Dermis blood vessel endothelial cell (primary cell): ENCODE data around the gene MCU. TPM values are rescaled to one million over a fixed set of nuclear protein-coding genes. Genes with fewer than 3 reads are reported as not detected.
"Not testable (repeated sequence)": the region's sequence is repeated elsewhere in the genome, so short reads cannot be mapped to it uniquely, and the experiment has no call there.

ENCODE experiments used
- DNase-seq: peaks from one replicate; pipeline ENCODE4 v3.0.0; 2010
- total RNA-seq: library from RNA; depleted of rRNA; stranded (reverse); fragments of >200 nt; gene quantifications from 2 replicates; pipeline ENCODE4 v1.2.3, GENCODE V29; 2014

The MCU gene
- total RNA-seq, 1 donor from 2014 or later = 49.7 TPM

DNA sequence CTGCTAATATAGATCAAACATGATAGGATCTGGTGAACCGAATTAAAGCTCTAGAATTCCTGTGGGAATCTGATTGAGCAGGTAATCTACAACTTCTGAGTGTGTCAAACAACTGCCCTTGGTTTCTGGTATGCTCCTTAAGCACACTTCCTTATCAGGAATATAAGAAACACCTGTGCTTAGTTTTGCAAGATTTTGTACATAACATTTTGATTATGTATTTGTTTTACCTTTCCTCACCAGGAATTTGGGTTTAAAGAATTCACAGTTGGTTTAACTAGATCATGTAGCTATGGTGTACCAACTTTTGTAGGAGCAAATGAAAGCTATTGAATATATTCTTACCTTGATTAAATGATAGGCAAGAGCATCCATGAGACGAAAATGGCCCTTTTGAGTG, 40.6 kb downstream of the MCU start:
- no peak for DNase-seq

DNA sequence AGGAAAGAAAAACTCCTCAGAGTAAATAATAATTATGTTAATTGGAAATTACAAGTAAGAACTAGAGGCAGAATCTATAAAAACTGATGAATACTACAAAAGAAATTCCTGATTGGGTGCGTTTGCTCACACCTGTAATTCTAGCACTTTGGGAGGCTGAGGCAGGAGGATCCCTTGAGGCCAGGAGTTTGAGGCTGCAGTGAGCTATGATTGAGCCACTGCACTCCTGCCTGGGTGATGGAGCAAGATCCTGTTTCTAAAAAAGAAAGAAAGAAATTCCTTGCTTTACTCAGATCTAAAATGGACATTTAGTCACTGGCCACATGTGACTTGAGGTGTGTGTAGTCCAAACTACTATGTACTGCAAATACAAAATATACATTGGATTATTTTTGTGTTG, 42.0 kb downstream of the MCU start:
- DNase-seq = no peak

DNA sequence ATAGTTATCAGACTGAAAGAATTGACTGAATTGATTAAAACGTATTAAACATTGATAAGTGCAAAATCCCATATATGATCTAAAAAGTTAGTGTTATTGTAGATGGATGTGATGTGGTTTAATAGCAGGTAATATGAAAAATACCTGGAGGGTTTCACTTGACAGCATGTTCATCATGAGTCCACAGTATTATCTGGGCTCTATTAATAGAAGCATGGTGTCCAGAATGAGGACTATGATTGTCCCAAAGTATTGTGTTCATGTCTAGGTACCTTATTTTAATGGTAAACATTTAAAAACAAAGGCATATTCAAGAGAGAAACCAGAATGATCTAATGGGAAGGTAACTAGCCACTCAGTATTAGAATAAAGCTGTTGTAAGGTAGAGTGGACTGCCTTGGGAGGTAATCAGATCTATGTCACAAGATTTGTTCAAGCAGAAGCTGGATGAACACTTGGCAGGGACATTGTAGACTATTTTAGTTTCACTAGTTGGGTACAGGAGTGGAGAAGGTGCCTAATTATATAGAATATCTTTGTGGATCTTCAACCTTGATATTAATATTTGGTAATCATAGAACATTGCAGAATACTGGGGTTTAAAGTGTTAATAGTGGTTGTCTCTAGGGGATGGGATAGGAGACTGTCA, 43.5 kb downstream of the MCU start:
- DNase-seq = peak; percentile 9

DNA sequence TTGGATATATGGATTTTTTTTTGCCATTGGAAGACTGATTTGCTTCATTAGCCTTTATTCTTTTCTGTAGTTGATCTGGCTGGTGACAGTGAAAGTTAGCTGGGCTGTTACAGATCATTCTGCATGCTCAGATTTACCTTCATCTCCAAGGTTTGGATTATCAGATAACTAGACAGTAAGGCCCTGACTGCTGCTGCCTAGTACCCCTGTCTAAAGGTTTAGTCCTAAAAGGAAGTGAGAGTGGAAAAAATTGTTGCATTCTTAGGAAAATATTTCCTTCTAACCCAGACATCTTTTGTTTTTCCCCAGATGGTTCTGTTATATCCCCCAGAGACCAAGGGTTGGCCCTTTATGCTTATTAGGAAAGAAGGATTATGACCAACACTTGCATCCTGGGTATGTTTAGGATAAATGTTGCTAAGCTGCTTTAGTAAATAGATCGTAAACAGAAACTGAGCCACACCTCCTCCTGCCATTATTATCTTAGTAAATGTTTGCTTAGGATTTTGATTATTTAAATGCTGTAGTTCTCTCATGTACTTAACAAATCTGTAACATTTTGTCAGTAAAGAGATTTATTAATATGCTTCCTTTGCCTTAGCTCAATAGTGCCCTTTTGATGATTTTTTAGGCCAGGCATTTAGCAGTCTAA, 44.4 kb downstream of the MCU start:
- peak; percentile 95 for DNase-seq

DNA sequence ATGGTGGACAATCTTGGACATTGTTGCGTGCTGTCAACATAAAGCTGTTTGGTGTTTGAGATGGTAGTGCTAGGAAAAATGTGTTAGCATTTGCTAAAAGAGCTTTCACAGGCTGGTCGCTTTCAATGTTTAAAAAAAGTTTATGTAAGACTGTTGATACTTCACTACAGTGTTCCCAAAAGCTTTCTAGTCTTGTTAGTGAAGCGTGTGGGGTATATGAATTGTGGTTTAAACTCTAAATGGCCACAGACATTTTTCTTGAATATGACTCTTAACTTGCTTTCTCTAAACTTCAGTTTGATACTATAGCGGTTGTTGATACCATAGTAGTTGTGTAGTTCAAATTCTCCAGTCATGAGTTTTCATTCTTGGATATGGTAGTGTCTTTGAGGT, 44.9 kb downstream of the MCU start:
- no peak for DNase-seq

DNA sequence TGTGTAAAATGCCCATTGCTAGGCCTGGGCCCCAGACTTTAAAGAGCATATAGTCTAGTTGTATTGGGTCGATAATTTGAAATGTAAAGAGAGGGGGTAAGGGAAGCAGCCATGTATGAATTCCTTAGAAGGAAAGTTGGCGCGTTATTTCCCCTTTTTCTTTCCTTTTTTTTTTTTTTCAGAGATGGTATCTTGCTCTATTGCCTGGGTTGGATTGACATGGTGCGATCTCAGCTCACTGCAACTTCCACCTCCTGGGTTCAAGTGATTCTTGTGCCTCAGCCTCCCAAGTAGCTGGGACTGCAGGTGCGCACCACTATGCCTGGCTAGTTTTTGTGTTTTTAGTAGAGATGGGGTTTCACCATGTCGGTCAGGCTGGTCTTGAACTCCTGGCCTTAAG, 45.4 kb downstream of the MCU start:
- not testable (repeated sequence) for DNase-seq

DNA sequence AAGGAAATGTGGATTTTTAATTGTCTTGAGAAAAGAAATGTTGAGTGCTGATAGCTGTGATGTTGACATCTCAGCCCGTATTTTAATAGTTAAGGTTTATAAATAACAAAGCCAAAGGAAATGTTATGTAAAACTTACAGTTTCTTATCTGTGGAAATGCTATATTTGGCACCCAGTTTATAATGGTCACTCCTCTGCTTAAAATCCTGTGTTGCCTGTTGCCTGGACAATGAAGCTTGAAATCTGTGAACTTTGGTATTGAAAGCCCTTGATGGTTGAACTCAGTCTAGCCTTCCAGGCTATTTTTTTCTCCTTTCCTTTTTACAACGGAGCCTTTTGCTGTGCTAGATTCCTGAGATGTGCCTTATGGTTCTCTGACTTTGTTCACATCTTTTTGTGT, 46.5 kb downstream of the MCU start:
- DNase-seq = peak; percentile 70

DNA sequence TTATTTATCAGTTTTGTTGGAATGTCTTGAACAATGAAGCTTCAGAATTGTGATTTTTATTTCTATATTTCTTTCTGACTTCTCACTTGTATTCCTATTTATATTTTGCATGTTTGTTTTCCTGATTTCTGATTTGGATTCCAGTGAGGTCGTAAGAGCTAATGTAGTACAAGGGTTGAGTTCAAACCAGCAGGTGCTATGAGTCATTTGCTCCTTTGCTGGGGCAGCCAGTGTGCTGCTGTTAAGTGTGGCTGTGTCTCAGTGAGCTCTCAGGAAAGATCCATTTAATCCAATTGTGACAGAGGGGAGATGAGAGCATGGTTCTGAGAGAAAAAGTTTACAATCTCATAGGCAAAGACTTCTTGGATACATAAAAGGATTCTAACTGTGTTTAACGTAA, 48.6 kb downstream of the MCU start:
- DNase-seq = peak; percentile 92

DNA sequence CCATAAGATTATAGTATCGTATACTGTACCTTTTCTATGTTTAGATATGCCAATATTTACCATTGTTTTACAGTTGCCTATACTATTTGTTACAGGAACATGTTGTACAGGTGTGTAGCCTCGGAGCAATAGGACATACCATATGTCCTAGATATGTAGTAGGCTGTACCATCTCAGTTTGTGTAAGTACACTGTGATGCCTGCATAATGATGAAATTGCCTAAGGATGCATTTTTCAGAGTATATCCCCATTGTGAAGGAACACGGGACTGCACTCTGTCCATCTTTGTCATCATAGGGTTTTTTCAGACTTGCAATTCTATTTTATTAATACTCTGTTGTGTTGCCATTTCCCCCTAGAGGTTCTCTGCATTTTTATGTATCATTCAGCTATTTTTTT, 50.1 kb downstream of the MCU start:
- DNase-seq = no peak

DNA sequence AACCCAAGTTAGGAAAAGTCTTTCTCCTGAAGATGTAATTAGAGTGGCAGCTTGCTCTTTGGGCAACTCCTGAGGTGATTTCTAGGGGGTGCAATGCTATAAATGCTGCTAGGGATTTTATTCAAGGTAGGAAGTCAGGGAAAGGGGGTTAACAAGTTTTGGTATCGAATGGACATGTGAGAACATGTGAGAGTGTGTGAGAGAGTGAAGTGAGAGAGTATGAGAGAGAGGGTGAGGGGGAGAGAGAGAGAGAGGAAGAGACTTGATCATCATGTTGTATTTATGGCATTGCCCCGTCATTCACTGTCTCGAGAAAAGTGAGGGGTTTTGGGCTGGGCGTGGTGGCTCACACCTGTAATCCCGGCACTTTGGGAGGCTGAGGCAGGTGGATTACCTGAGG, 50.9 kb downstream of the MCU start:
- no peak for DNase-seq

DNA sequence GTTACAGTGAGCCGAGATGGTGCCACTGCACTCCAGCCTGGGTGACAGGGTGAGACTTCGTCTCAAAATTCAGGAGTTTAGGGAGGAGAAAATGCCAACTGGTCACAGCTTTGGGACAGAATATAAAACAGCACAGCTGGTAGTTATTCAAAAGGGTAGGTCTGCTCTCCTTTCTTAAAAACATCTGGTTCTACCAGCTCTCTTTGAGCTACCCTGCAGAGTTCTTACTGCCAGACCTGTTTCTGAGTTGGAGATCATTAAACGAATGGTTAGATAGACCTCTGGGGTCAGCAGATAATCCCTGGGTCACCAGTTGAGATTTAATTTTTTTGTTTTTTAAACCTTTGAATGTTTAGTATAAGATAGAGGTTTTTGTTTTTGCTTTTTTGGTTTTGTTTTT, 52.6 kb downstream of the MCU start:
- no peak for DNase-seq

DNA sequence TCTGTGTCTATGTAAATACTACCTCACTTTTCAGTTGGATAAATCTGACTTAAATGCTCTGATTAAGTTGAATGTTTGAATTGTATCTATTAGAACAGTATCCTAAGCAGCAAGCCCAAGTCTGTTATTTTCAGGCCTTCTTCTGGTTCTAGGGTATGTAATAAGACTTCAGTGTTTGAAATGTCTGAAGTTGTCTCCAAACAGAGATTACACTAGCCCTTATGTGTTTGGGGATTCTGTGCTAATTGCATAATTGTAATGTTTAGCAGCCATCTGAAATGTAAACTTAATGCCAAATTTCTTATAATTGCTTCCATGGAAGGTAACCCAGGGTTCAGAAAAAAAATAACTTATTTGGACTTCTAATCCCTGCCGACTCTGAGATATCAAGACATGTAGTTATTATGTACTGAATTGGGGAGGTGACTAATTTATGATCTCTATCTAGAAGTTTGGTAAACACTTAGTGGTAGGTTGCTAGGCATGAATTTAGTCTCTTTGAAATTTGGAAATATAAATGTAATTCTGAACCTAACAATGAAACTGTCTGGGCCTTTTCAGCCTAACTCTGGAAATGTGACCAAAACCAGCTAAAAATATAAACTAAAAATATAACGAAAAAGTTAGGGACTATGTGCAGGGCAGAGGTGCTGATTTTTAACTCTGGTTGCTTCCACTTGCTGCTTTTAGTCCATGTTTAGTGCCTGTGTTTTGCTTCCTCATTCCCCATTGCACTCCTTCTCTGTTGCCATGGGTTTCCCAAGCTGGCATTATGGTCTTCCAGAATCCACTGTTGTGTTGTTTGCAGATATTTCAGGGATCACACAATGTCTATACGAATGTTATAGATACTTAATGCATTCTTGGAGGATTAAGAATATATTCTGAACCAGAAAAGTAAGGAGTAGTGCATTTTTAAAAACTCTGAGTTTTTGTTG, 54.8 kb downstream of the MCU start:
- DNase-seq = no peak

DNA sequence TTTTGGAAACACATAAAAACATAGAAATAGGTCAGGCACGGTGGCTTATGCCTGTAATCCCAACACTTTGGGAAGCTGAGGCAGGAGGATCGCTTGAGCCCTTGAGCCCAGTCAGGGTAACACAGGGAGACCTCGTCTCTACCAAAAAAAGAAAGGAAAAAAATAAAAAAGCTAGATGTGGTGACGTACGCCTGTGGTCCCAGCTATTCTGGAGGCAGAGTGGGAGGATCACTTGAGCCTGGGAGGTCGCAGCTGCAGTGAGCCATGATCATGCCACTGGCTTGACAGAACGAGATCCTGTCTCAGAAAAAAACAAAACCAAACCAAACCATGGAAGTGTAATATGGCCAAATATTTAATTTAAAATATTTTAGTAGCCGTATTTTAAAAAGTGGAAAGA, 55.6 kb downstream of the MCU start:
- no peak for DNase-seq

DNA sequence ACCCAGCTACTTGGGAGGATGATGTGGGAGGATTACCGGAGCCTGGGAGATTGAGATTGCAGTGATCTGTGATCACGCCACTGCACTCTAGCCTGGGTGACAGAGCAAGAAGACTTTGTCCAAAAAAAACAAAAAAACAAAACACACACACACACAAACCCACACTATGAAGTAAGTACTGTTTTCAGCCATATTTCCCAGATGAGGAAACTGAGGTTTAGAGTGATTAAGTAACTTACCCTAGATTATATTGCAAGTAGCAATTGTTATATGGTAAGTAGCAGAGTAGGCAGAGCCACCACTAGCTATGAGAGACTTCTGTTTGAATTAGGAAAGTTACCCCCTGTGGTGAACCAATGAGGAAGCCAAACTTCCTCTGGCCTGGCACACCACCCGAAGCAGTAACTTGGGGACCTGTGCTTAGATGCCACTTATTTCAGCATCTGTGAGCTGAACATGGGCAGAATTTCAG, 61.9 kb downstream of the MCU start:
- DNase-seq = no peak

DNA sequence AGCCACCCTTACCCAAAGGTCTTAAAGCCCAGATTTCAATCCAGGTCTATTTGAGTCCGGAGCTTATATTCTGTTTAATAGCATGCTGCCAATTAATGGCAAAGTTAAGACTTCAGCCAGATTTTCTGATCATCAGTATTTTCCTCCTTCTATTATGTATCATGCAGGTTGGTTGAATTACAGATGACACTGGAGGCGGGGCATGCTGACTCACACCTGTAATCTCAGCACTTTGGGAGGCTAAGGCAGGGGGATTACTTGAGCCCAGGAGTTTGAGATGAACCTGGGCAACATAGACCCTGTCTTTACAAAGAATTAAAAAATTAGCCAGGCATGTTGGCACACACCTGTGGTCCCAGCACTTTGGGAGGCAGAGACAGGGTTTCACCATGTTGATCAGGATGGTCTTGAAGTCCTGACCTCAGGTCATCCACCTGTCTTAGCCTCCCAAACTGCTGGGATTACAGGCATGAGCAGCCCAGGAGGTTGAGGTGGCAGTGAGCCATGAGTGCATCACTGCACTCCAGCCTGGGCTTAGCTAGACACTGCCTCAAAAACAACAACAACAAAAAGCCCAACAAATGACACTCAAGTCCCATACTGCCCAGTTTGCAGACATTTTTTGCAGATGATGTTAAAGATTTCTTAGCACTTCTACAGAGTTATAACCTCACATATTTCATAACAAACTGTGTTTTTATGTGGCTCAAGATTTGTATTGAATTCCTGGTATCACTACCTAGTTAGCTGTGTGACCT, 62.5 kb downstream of the MCU start:
- DNase-seq = no peak

DNA sequence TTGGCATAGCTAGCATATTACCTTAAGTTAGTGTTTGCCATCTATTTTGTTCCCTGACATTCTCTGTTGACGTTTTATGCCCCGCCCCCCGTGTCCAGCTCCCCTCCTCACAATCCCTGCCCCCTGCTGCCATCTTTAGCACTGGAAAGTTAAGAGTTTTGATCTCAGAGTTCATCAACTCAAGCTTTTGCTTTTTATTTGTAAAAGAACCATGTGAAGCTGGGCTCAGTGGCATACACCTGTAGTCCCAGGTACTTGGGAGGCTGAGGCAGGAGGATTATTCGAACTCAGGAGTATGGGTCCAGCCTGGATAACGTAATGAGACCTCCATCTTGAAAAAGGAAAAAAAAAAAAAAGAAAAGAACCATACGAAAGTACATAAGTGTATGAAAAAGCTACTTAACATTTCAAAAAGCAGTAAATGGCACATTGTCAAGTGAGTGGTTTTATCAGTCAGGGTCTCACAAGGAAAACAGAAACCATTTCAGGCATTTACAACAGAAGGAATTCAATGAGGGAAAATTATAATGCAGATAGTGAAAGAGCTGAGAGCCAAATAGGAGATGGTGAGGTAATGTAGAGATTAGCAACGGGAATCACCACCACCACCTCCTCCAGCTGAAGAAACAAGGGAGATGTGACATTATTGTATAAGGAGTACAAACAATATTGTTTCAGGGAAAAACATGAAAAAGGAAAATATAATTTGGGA, 64.9 kb downstream of the MCU start:
- peak; percentile 17 for DNase-seq

DNA sequence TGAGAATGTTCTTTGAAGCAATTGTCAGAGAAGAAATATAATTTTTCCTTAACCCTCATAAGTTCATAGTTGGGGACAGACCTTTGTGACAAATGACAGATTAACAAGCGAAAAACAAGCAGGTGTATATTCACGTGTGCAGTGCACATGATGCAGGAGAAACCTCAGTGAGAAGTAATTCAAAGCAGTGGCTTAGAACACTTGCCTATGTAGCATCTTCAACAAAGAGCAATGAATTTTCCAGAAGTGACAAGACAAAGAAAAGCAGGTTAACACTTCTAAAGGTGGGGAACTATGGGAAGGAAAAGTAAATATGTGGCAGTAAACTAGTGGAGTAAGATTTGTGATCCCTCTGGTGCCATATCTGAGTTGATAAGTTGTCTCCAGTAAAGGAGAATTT, 65.8 kb downstream of the MCU start:
- DNase-seq = no peak

DNA sequence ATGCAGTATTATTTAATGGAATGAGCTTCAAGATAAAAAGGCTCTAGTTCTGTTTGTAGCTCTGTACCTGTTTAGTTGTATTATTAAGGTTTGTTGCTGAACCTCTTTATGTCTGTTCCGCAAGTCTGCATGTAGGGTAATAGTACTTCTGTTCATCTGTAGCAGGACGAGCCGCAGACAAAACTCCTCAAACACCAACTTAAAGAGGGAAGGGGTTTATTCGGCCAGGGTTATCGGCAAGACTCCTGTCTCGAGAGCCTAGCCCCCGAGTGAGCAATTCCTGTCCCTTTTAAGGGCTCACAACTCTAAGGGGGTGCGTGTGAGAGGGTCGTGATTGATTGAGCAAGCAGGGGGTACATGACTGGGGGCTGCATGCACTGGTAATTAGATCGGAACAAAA, 67.0 kb downstream of the MCU start:
- DNase-seq = not testable (repeated sequence)

DNA sequence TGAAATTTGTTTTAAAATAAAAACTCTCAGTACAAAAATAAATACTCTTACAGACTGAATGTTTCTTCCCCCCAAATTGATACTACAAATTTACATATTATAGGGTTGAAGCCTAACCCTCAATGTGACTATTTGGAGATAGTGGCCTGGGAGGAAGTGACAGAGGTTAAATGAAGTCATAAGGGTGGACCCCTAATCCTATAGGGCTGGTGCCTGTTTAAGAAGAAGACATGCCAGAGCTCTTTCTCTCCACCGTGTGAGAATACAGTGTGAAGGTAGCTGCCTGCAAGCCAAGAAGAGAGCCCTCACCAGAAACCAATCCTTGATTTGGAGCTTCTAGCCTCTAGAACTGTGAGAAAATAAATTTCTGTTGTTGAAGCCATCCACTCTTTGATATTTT, 67.6 kb downstream of the MCU start:
- DNase-seq = no peak

DNA sequence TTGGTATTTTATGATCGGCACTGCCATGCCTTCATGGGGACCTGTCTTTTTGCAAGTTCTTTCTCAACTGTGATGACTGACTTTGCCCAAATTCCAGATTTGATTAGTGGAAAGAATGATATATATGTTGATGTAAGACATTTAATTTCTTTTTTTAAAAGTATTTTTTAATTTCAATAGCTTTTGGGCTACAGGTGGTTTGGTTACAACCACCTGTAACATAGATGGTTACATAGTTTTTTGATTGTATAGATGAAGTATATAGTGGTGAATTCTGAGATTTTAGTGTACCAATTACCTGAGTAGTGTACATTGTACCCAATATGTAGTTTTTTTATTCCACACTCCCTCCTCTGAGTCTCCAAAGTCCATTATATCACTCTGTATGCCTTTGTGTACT, 69.6 kb downstream of the MCU start:
- no peak for DNase-seq

DNA sequence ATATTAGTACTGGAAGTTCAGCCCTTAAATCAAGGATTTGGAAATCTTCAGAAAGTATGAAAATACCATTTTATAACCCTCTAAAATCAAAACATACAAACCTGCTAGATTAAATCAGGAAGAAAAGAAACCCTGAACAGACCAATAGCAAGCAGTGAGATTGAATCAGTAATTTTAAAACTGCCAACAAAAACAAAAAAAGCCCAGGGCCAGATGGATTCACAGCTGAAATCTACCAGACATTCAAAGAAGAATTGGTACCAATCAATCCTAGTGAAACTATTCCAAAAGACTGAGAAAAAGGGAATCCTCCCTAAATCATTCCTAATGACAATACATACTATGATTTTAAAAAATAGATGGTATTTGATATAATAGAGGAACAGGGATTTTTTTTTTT, 70.1 kb downstream of the MCU start:
- no peak for DNase-seq

DNA sequence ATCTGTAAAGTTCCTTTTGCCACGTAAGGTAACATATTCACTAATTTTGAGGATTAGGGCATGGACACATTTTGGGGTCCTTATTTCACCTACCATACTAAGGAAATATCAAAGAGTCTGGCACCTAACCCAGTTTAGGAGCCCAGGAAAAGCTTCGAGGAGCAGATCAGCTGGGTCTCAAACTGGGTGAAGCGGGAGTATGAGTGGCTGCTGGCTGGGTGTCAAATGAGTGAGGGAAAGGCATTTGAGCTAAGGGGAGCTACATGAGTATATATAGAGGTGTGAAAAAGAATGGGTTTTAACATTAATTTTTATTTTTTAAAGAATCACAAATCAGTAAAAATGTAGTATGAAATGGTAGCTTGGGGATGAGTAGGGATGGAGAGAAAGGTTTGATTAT, 71.3 kb downstream of the MCU start:
- DNase-seq = no peak
